Loucy (cell line): Measurements from ENCODE around the gene SYNDIG1.

Source experiments
- H2AFZ ChIP-seq: fragments of 200-600 bp; sonication (generic); 2 replicates; pipeline ENCODE4 v1.6.0; 2016; ENCODE audit warnings: antibody characterized with exemption, mild to moderate bottlenecking, low read length, moderate library complexity
- H3F3A ChIP-seq: fragments of 200-600 bp; 2 replicates; pipeline ENCODE4 v1.6.0; 2016; ENCODE audit warnings: antibody characterized with exemption, low read depth, mild to moderate bottlenecking
- H3K27me3 ChIP-seq: fragments of 200-600 bp; sonication (generic); 2 replicates; pipeline ENCODE4 v1.6.1; 2014; ENCODE audit warnings: low read length, mild to moderate bottlenecking; ENCODE audit not compliant: insufficient read depth, poor library complexity, severe bottlenecking
- H3K36me3 ChIP-seq: fragments of 200-600 bp; sonication (generic); 2 replicates; pipeline ENCODE4 v1.6.1; 2016; ENCODE audit warnings: low read length; ENCODE audit not compliant: insufficient read depth
- H3K4me1 ChIP-seq: fragments of 200-600 bp; sonication (generic); 2 replicates; pipeline ENCODE4 v1.5.1; 2014; ENCODE audit warnings: low read length, mild to moderate bottlenecking; ENCODE audit not compliant: insufficient read depth, poor library complexity, severe bottlenecking
- H3K4me2 ChIP-seq: fragments of 200-600 bp; sonication (generic); 2 replicates; pipeline ENCODE4 v1.6.0; 2014; ENCODE audit warnings: antibody characterized with exemption, low read length, low read depth, mild to moderate bottlenecking; ENCODE audit not compliant: poor library complexity, severe bottlenecking
- H3K4me3 ChIP-seq: fragments of 200-600 bp; sonication (generic); 2 replicates; pipeline ENCODE4 v1.5.1; 2014; ENCODE audit warnings: low read length, mild to moderate bottlenecking, mixed read lengths; ENCODE audit not compliant: poor library complexity, severe bottlenecking
- H3K79me2 ChIP-seq: fragments of 200-600 bp; sonication (generic); 2 replicates; pipeline ENCODE4 v1.6.1; 2014; ENCODE audit warnings: low read length; ENCODE audit not compliant: insufficient read depth
- H3K9ac ChIP-seq: fragments of 200-600 bp; sonication (generic); 2 replicates; pipeline ENCODE4 v1.6.0; 2014; ENCODE audit warnings: mild to moderate bottlenecking, low read depth, low read length, moderate library complexity; ENCODE audit not compliant: poor library complexity, severe bottlenecking
- H3K9me2 ChIP-seq: fragments of 200-600 bp; sonication (generic); replicated peaks from 2 replicates; pipeline ENCODE4 v1.6.1; 2016; ENCODE audit warnings: low read depth, low read length, mixed read lengths
- H3K9me3 ChIP-seq: fragments of 200-600 bp; sonication (generic); 2 replicates; pipeline ENCODE4 v1.6.1; 2014; ENCODE audit warnings: mild to moderate bottlenecking, antibody characterized with exemption, low read length, low read depth; ENCODE audit not compliant: insufficient read depth
- H4K20me1 ChIP-seq: fragments of 200-600 bp; sonication (generic); 2 replicates; pipeline ENCODE4 v1.6.0; 2014; ENCODE audit warnings: antibody characterized with exemption, low read length, mild to moderate bottlenecking; ENCODE audit not compliant: insufficient read depth, poor library complexity, severe bottlenecking
- EZH2phosphoT487 ChIP-seq: fragments of 200-600 bp; IDR thresholded peaks from 2 replicates; pipeline ENCODE4 v1.6.1; 2018; ENCODE audit warnings: antibody characterized with exemption, mild to moderate bottlenecking, moderate library complexity, borderline replicate concordance
- TF ChIP-seq, protein P1 (sequence below): fragments of 200-600 bp; sonication (generic); conservative IDR thresholded peaks from 2 replicates; pipeline ENCODE4 v1.5.1; 2014; ENCODE audit warnings: mild to moderate bottlenecking, antibody characterized with exemption, low read length

The SYNDIG1 gene

GRCh38 chr20:24425523-24426135 lies 43.8 kb upstream of the SYNDIG1 start:
- no peak overlapping the region for H3K4me3 ChIP-seq
- H4K20me1 ChIP-seq = no peaks in the 10 kb centered on the region
- H3K9me3 ChIP-seq = no peaks in the 10 kb centered on the region
- H3K79me2 ChIP-seq = no peaks in the 10 kb centered on the region
- H2AFZ ChIP-seq = no peak overlapping the region
- no peaks in the 10 kb centered on the region for H3K36me3 ChIP-seq
- TF ChIP-seq EZH2phosphoT487 = no peak
- TF ChIP-seq, protein P1, sequence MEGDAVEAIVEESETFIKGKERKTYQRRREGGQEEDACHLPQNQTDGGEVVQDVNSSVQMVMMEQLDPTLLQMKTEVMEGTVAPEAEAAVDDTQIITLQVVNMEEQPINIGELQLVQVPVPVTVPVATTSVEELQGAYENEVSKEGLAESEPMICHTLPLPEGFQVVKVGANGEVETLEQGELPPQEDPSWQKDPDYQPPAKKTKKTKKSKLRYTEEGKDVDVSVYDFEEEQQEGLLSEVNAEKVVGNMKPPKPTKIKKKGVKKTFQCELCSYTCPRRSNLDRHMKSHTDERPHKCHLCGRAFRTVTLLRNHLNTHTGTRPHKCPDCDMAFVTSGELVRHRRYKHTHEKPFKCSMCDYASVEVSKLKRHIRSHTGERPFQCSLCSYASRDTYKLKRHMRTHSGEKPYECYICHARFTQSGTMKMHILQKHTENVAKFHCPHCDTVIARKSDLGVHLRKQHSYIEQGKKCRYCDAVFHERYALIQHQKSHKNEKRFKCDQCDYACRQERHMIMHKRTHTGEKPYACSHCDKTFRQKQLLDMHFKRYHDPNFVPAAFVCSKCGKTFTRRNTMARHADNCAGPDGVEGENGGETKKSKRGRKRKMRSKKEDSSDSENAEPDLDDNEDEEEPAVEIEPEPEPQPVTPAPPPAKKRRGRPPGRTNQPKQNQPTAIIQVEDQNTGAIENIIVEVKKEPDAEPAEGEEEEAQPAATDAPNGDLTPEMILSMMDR = no peak
- H3K9ac ChIP-seq = no peak overlapping the region
- no peak overlapping the region for H3K4me2 ChIP-seq
- H3K4me1 ChIP-seq = no peaks in the 10 kb centered on the region
- H3F3A ChIP-seq = no peaks in the 10 kb centered on the region
- H3K9me2 ChIP-seq = no peaks in the 10 kb centered on the region
- no peaks in the 10 kb centered on the region for H3K27me3 ChIP-seq

- no peak overlapping the region for H3K4me2 ChIP-seq
- H3F3A ChIP-seq = no peaks in the 10 kb centered on the region
- no peaks in the 10 kb centered on the region for H3K27me3 ChIP-seq
- no peak overlapping the region for H2AFZ ChIP-seq
- no peaks in the 10 kb centered on the region for H3K9me3 ChIP-seq
- H3K9me2 ChIP-seq = no peaks in the 10 kb centered on the region
- no peak overlapping the region for H3K4me3 ChIP-seq
- no peak overlapping the region for H3K9ac ChIP-seq
- no peaks in the 10 kb centered on the region for H3K4me1 ChIP-seq
- no peaks in the 10 kb centered on the region for H4K20me1 ChIP-seq
- TF ChIP-seq EZH2phosphoT487 = no peak
- TF ChIP-seq, protein P1 = no peak
- no peaks in the 10 kb centered on the region for H3K36me3 ChIP-seq
- H3K79me2 ChIP-seq = no peaks in the 10 kb centered on the region
These were observed 38.0 kb upstream of the SYNDIG1 start for GRCh38 chr20:24431279-24432045.

GRCh38 chr20:24432046-24432442 lies 37.4 kb upstream of the SYNDIG1 start:
- H3K9me2 ChIP-seq = no peaks in the 10 kb centered on the region
- no peak overlapping the region for H3K4me3 ChIP-seq
- no peaks in the 10 kb centered on the region for H3K9me3 ChIP-seq
- H3K27me3 ChIP-seq = no peaks in the 10 kb centered on the region
- no peaks in the 10 kb centered on the region for H3F3A ChIP-seq
- TF ChIP-seq EZH2phosphoT487 = no peak
- TF ChIP-seq, protein P1 = no peak
- no peak overlapping the region for H2AFZ ChIP-seq
- no peaks in the 10 kb centered on the region for H3K36me3 ChIP-seq
- H3K79me2 ChIP-seq = no peaks in the 10 kb centered on the region
- H4K20me1 ChIP-seq = no peaks in the 10 kb centered on the region
- no peak overlapping the region for H3K9ac ChIP-seq
- H3K4me2 ChIP-seq = no peak overlapping the region
- H3K4me1 ChIP-seq = no peaks in the 10 kb centered on the region
